GM19452 (cell line): ENCODE results near the gene SH3BP5.

Experiments
- ATAC-seq: cut with Tn5 transposase; IDR thresholded peaks from one replicate; pipeline ENCODE4 v1.9.1; 2021; ENCODE audit not compliant: unreplicated experiment

The SH3BP5 gene

DNA sequence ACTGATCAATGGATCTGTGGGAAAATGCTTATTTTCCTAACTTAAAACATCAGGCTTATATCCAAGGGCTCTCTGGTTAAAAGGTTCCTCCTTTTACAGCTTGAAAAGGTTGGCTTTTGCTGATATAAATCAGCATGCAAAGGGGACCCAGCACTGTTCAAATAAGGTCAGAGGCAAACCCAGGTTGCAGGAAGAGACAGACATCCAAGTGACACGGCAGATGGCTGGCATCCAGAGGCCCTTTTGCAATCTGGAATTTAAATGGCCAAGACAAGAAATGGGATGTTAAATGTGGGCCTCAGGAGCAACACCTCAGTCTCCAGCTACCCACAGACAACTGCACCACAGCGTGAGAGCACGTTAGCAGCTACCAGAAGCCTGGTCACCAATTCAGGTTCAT lies 6.3 kb downstream of the SH3BP5 start:
- no peak for ATAC-seq

DNA sequence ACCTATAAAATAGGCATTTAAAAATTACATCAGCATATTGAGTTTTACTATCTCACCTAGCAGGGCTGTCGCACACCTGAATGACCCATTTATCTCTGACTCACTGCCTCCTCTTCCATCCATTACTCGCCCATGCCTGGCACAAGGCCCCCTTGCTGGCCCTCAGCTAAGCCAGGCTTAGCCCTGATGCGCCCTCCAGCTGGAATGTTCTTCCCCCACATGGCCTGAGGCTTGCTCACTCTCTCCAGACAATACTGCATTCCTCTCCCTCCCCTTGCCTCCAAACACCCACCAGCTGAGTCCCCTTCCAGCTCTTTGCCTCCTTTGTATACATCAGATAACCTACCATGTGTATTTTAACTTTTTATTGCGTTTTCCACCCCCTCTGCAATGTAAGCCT lies 7.2 kb downstream of the SH3BP5 start:
- no peak for ATAC-seq

DNA sequence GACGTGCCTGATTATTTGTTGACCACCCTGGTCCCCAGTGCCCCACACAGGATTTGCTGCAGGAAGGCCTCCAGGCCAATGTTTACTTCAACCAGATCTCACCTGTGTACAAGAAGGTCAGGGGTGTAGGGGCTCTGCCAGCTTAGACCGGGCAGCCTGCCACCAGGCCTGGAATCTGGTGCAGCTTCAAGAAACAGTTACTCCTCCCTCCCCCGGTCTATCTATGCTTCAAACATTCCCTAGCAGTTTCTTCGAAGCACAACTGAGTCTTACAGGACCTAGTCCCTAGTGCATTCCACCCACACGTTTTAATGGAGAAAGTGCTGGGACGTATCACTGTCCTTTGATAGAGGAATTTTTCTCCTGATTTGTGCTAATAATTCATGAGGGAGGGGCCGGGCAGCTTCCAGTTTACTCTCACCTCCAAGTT lies 8.0 kb downstream of the SH3BP5 start:
- ATAC-seq, result no peak

DNA sequence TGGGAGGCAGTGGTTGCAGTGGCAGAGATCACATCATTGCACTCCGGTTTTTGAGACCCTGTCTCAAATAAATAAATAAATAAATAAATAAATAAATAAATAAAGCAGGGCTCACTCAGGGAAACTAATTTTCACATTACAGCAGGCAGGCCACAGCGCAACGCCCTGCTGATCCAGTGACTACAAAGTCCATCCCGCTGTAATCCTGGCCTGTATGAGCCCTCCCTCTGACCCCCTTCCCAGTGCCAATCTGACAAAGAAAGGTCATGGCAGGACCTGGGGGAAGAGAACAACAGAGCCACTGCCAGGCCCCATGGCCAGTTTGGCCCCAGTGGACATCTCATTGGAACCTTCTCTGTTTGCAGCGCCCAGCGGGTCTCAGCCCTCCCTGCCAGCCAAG lies 9.3 kb downstream of the SH3BP5 start:
- ATAC-seq, result no peak

DNA sequence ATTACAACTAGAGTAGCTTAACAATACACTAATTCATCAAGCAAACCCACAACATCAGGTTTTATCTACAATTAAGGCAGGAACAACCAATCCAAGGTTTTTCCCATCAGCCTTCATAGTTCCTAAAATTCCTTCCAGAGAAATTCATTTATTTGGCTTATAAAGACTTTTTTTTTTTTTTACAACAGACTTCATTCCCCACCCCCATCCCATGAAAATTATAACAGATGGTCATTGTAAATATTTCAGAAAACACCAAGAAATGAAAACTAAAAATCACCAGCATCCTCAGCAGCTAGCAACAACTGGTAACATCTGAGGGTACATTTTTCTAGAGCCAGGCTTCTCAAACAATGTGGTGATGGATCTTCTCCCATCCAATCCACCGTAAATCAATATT lies 11.0 kb downstream of the SH3BP5 start:
- no peak for ATAC-seq

DNA sequence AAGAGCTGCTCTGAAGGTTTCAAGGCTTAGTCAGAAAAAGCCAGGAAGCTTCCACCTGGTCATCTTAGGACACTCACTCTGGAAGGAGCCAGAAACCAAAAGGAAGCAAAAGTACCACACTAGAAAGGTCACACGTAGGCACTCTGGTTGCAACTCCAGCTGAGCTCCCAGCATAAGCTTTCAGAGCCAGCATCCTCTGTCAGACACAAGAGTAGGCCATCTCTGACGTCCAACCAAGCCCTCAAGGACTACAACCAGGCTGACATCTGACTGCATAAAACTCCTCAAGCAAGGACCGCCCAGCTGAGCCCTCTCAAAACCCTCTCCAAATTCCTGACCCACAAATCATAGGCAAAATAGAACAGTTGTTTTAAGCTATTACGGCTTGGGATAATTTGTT lies 12.8 kb downstream of the SH3BP5 start:
- no peak for ATAC-seq

DNA sequence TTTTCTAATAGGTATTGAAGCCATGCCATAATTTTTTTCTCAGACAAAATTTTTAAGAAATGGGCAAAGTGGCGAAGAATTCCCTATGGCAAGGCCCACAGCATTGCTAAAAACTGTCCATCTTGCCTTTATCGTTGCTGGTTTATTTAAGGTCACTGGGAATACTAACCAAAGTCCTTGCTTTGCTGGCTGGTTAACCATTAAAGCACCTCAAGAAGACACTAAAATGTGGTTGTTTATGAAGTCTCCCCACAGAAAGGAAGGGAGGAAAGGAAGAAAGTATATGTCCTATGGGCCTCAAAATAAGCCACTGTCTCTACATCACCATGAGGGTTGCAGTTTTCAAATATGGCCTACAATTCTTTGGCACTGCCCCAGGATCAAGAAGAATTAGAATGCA lies 13.2 kb downstream of the SH3BP5 start:
- no peak for ATAC-seq

DNA sequence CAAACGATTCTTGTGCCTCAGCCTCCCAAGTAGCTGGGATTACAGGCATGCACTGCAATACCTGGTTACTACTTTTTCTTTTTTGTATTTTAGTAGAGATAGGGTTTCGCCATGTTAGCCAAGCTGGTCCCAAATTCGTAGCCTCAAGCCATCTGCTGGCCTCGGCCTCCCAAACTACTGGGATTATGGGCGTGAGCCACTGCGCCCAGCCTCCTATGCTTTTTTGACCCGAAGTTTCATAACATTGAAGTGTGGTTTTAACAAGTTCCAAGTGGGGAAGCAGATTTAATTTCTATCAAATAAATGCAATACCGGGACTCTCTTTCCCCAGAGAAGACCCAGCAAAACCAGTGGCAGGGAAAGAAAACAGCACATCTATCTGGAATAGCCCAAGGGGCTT lies 13.7 kb downstream of the SH3BP5 start:
- no peak for ATAC-seq

DNA sequence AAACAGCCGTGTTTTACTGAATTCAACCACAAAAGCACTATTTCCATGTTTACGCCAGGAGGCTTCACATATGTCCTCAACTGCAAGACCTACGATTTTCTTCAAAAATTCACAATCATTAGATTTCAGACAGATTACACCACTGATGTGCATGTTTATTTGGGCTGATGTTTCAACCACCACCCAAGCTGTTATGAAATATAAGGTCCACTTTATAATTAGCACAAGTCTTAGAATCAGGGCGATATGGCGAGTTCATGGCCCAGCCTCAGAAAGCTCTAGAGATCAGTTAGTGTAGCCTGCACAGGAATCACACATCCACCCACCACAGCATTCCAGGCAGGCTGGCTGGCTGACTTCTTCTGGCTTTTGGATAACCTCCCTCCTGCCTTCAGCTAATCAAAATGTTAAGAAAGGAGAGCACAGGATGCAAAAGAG lies 15.4 kb downstream of the SH3BP5 start:
- no peak for ATAC-seq

DNA sequence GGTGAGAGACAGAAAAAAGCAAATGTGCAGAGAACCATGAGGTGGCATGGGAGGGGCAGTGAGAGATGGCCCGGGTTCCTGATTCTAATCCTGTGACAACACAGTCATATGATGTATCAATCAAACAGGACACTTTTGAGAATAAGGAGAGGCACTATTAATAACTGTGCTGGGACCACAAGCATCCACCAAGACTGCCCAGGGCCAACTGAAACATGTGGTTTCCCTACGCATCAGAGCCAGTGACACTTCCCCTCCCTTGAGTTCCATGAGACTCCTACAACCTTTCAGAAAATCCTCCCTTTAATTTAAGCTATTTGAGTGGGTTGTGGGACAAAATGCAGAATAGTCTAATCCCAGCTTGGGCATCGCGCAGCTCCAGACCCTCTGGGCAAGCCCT lies 17.4 kb downstream of the SH3BP5 start:
- ATAC-seq, result no peak

DNA sequence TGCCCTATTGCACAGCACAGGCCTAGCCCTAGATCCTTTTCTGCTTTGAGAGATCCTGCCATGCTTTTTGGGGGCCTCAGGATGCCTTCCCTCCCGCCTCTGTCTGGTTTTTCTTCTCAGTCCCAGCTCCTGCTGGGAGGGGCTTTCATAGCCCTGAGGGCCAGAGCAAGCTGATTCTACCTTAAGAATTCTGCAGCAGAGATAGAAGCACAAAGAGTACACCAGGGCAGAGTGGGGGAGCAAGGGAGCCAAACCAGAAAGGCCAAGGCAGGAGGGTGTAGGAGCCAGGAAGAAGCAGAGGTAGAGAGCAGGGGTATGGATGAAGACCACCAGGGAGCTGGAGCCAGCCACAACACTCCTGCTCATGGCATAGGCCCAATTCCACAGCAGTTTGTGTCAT lies 18.1 kb downstream of the SH3BP5 start:
- no peak for ATAC-seq

DNA sequence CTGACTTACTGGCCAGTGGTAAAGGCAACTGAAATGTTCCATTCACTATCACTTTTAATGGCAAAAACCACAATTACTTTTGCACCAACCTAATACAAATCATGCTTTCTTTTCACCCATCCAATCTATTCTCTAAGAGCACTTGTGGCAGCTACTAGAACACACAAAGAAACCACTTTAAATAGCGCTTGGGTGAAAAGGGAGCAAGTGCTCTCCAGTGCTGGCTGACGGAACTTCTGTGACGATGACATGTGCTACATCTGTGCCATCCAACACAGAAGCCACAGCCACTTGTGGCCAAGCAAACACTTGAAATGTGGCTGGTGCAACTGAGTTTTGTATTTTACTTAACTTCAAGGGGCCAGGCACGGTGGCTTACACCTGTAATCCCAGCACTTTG lies 18.9 kb downstream of the SH3BP5 start:
- ATAC-seq, result no peak

DNA sequence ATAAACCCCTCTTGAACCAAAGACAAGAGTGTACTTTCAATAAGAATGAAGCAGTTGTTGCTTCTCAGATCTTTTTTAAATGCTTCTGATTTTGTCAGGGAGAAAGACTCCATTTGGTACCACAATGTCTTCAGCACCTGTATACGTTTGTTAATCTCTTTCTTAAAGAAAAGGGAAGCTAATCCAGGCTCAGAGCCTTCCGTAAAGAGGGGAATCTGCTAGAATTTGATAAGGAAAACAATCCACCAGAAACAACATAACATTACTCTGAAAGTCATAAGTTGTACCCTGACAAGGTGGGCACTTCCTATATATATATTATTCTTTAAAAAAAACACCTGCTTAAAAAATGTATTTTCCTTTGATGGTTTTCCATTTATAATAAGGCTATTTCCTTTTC lies 19.8 kb downstream of the SH3BP5 start:
- no peak for ATAC-seq

DNA sequence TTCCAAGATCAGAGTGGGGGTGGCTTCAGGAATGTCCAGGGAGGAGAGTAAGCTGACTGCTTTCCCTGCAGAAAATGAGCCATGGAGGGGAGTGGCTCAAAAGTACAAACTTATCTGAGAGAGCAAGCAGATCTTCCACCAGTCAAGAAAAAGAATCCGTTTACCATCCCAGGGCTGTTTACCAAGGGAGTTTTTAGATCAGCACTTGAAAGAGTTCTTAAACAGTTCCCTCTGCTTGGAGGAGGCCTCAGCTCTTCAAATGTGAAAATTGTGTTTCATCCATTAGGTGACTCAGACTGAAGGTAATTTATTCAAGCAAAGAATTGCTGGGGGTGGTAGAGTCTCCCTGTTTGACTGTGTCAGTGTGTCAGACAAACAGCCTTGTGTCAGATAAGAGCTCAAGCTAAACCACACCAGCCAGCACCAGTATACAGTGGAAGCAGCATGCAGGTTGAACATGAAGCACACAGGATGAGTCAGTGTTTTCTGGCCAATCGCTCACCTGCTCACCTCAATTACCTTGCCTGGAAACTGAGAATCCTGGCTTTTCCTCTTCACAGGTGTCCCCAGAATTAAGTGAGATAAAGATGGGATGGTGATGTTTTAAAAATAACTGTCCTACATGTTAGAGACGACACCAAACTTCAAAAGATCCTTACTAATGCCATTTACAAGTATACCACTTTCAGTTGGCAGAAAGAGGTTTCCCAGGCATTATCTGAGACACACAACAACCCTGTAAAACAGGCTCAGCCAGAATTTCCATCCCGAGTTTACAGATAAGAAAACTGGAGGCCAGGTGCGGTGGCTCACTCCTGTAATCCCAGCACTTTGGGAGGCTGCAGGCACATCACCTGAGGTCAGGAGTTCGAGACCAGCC lies 21.7 kb downstream of the SH3BP5 start:
- ATAC-seq, result peak; percentile 72

DNA sequence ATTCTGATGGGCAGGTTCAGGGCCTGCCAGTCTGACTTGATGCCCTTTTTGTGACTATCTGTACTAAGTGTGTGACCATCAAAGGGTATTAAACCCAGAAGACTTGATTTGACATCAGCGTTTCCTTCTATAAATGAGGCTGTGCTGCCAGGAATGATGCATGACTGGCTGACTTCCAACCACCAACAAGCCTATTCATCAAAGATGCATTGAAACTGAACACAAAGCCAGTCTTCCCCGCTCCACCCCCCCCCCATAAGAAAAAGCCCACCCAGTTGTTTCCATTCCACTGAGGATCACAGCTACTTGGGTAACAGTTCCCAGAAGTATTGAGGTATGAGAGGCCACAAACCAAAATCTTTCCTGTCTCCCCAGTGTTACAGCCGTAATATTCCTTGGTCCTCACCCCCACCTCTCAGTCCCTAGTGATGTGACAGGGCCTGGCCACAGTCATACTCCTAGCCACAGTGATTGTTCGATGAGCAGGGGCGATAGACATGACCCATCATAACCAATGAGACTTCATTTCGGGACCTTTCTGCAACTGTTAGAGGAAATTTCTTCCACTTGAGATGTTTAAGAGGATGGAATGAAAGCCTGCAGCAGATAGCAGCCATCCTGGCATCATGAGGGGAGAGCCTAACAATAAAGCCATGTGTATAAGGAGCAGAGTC lies 22.6 kb downstream of the SH3BP5 start:
- ATAC-seq, result no peak

DNA sequence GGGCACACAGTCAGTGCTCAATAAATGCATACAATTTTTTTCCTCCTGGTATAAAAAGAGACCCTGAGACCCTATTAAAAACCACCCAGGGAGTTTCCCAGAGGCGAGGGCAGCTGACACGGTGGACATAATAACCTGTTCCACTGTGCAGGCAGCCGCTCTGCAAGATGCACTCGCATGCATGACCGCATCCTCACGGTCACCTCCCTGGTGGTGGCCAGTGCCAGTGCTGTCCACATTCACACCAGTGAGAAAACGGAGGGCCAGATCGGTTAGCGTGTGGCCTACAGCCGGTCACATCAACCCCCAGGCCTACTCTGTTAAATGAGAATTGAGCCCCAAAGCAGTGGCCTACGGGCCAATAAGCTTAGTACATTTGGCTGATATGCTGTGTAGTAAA lies 24.8 kb downstream of the SH3BP5 start:
- ATAC-seq, result no peak

DNA sequence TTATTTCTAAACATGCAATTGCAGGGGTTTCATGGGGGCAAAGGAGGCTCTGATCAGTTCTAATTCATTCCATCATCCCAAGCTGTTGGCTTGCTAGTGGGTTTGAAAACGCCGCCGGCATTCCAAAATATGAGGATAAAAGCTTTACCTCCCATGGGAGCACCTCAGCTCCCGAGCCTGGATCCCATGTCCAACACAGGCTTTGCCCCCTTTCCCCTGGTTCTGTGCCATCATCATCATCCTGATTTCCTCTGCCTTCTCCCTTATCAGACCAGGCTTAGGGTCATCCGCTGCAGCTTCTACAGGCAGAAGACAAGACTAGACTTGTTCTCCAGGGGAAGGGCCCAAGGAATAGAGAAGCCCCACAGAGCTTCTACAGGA lies 25.4 kb downstream of the SH3BP5 start:
- ATAC-seq, result no peak

DNA sequence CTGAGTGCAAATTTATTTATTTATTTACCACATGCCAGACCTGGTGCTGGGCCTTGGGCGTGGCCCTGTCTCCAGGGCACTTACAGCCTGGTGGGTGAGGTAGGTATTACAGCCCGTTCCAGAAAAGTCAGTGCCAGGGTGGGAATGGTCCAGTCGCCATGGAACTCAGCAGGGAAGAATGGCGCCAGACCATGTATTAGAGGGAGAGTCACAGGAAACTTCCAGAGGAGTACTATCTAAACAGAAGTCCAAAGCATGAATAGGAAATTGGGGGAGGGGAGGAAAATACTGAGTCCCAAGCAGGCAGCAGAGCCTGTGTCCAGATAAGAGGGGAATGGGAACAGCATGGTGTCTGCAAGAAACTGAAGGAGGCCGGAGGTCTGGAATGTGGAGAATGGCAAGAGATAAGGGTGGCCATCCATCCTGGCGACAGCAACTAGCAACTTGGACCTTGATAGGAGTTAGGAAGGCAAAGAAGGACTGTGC lies 27.0 kb downstream of the SH3BP5 start:
- ATAC-seq, result no peak

DNA sequence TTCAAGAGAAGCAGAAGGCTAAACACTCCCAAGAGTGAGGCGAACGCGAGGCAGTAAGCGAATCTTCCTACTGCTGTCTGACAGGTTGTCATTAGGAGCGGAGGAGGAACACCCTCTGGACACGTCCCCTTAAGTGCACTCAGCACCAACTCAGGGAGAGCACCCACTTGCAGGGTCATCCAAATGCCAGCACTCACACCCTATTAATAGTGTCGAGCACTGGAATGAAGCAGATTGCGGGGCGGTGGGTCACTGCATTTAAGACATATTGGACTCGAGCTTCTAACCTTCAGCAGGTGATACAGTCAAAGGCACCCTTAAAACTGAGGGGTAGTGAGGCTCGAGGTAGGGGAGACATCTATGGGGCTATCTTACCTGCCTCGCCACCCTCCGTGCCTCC lies 28.7 kb downstream of the SH3BP5 start:
- no peak for ATAC-seq

DNA sequence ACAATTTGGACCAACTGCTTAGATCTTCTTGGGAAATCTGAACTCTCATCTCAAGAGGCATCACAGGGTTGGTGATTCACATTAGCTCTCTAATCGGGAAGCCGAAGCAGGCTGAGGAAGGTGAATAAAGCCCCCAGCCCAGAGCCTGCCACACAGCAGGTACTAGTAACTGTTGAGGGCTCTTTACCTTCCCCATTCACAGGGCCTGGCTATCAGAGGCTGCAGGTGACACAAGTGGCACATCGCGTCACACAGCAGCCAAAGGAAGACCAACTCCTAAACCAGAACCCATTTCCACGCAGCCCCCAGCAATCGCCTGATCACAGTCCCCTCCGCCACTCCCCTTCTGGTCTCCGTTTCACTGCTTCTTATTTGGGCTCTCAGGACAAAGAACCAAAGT lies 29.2 kb downstream of the SH3BP5 start:
- ATAC-seq, result no peak

DNA sequence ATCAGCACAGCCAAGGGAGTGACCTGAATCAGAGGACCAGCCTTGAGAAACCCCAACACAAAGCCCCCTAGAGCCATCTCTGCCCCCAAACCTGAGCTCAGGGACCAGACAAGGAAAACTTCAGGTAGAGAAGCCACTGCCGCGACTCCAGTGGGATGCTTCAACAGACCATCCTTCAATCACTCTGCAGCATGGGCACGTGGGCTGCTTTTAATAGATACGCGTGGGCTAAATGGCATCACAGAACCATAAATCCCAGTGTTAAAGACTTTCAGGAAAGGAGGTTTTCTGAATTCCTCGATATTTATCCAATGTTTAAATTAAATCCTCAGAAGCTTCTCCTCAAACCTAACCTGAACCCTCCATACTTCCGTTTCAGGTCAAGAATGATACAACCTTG lies 30.6 kb downstream of the SH3BP5 start:
- ATAC-seq, result no peak

DNA sequence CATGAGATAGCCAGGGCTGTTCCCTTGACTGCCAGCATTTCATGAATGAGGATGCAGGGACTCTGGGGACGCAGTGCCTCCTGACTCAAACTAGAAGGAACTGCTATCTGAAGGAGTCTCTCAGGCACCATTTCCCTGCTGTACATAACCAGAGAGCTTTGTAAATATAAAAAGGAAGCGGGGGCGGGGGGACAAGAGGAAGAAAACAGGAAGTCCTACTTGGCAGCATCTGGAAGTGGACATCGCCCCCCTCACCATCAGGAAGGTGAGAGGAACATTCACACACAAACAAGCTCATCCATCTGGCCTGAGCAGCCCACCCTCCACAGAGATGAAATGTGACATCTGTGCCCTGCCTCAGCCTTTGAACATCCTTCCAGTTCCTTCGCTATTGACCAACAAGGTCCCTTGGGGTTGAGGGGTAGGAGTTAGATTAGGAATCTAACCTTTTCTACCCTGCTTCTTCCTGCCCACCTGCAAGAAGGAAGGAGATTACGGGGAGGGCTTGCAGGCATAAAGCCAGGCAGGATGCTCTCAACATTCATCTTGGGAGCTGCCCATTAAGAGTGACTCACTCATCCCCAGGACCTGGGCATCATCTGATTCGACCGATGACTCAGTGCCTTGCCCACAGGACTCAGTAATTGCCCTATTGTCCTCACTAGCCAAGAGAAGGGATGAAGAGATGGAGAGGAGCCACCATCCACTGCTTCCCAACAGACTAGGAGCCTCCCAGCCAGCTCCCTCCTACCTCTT lies 31.9 kb downstream of the SH3BP5 start:
- no peak for ATAC-seq
